Liver (tissue), 9 donors: Measurements from ENCODE around the gene DIAPH2. TPM values are rescaled to one million over a fixed set of nuclear protein-coding genes. Genes with fewer than 3 reads are reported as not detected.

ENCODE experiments used
- DNase-seq: peaks from one replicate; pipeline ENCODE4 v3.0.0-alpha.2; 2017; ENCODE audit warnings: low spot score
- H3K27ac ChIP-seq, 2 donors: one replicate each; pipeline ENCODE4 v1.7.0; 2013; ENCODE audit warnings: inconsistent platforms in 2 of 2, low read length in 2 of 2, control low read depth in 1 of 2, low read depth in 1 of 2, mild to moderate bottlenecking in 1 of 2
- H3K27me3 ChIP-seq, 4 donors: one replicate each; pipeline versions ENCODE4 v1.6.1 to v1.7.0; 2013; ENCODE audit warnings: low read length in 3 of 4, inconsistent platforms in 1 of 4, mild to moderate bottlenecking in 1 of 4, moderate library complexity in 1 of 4; ENCODE audit not compliant: control insufficient read depth in 4 of 4, insufficient read depth in 4 of 4
- H3K36me3 ChIP-seq, 4 donors: one replicate each; pipeline versions ENCODE4 v1.6.1 to v1.7.0; 2013; ENCODE audit warnings: low read length in 3 of 4, mild to moderate bottlenecking in 3 of 4, low read depth in 1 of 4, moderate library complexity in 1 of 4; ENCODE audit not compliant: control insufficient read depth in 4 of 4, insufficient read depth in 3 of 4
- H3K4me1 ChIP-seq, 4 donors: one replicate each; pipeline versions ENCODE4 v1.6.1 to v1.7.0; 2013; ENCODE audit warnings: low read length in 3 of 4, mild to moderate bottlenecking in 3 of 4, moderate library complexity in 1 of 4; ENCODE audit not compliant: control insufficient read depth in 4 of 4, insufficient read depth in 4 of 4
- H3K4me3 ChIP-seq, 3 donors: one replicate each; pipeline versions ENCODE4 v1.6.1 to v1.7.0; 2013; ENCODE audit warnings: low read length in 3 of 3, control low read depth in 1 of 3, low read depth in 1 of 3, mild to moderate bottlenecking in 1 of 3
- H3K9ac ChIP-seq, 2 donors: one replicate each; pipeline ENCODE4 v1.7.0; 2013; ENCODE audit warnings: low read length in 2 of 2, mild to moderate bottlenecking in 2 of 2, moderate library complexity in 2 of 2, control low read depth in 1 of 2, low read depth in 1 of 2
- H3K9me3 ChIP-seq, 4 donors: one replicate each; pipeline versions ENCODE4 v1.6.1 to v1.7.0; 2013; ENCODE audit warnings: low read length in 3 of 4; ENCODE audit not compliant: control insufficient read depth in 4 of 4
- ATF3 ChIP-seq: IDR thresholded peaks from 2 replicates; pipeline ENCODE4 v1.6.1; 2016; ENCODE audit warnings: antibody characterized with exemption
- CTCF ChIP-seq: fragments of 150-350 bp; IDR thresholded peaks from 2 replicates; pipeline ENCODE4 v1.5.1; 2017; ENCODE audit warnings: improper control_type of control experiment, low read depth, low read length; ENCODE audit not compliant: missing input control
- EGR1 ChIP-seq, 2 donors: IDR thresholded peaks; 2 replicates each; pipeline ENCODE4 v1.6.1; 2016 to 2018; ENCODE audit warnings: antibody characterized with exemption in 2 of 2, low read depth in 2 of 2
- FOXA1 ChIP-seq: IDR thresholded peaks from 2 replicates; pipeline ENCODE4 v1.6.1; 2016; ENCODE audit warnings: antibody characterized with exemption
- FOXA2 ChIP-seq: IDR thresholded peaks from 2 replicates; pipeline ENCODE4 v1.6.1; 2016; ENCODE audit warnings: antibody characterized with exemption
- GABPA ChIP-seq, 2 donors: IDR thresholded peaks in 1 of 2; conservative IDR thresholded peaks in 1 of 2; 2 replicates each; pipeline ENCODE4 v1.6.1; 2016; ENCODE audit warnings: antibody characterized with exemption in 2 of 2, mild to moderate bottlenecking in 1 of 2, moderate library complexity in 1 of 2
- HNF4A ChIP-seq, 2 donors: conservative IDR thresholded peaks; 2 replicates each; pipeline ENCODE4 v1.6.1; 2016; ENCODE audit warnings: antibody characterized with exemption in 2 of 2, mild to moderate bottlenecking in 2 of 2
- HNF4G ChIP-seq: IDR thresholded peaks from 2 replicates; pipeline ENCODE4 v1.6.1; 2016; ENCODE audit warnings: antibody characterized with exemption
- JUND ChIP-seq, 2 donors: IDR thresholded peaks; 2 replicates each; pipeline ENCODE4 v1.6.1; 2016; ENCODE audit warnings: antibody characterized with exemption in 2 of 2
- MAX ChIP-seq: IDR thresholded peaks from 2 replicates; pipeline ENCODE4 v1.6.1; 2016; ENCODE audit warnings: antibody characterized with exemption
- NR2F2 ChIP-seq: IDR thresholded peaks from 2 replicates; pipeline ENCODE4 v1.6.1; 2016; ENCODE audit warnings: antibody characterized with exemption
- RAD21 ChIP-seq, 2 donors: IDR thresholded peaks; 2 replicates each; pipeline ENCODE4 v1.6.1; 2016; ENCODE audit warnings: antibody characterized with exemption in 2 of 2, mild to moderate bottlenecking in 2 of 2
- REST ChIP-seq: IDR thresholded peaks from 2 replicates; pipeline ENCODE4 v1.6.1; 2016; ENCODE audit warnings: antibody characterized with exemption, mild to moderate bottlenecking
- RXRA ChIP-seq, 2 donors: IDR thresholded peaks; 2 replicates each; pipeline ENCODE4 v1.6.1; 2017 to 2018; ENCODE audit warnings: antibody characterized with exemption in 2 of 2, mild to moderate bottlenecking in 1 of 2
- SP1 ChIP-seq: IDR thresholded peaks from 2 replicates; pipeline ENCODE4 v1.6.1; 2018; ENCODE audit warnings: antibody characterized with exemption, mild to moderate bottlenecking
- TAF1 ChIP-seq: conservative IDR thresholded peaks from 2 replicates; pipeline ENCODE4 v1.6.1; 2016; ENCODE audit warnings: antibody characterized with exemption, mild to moderate bottlenecking
- YY1 ChIP-seq: IDR thresholded peaks from 2 replicates; pipeline ENCODE4 v1.6.1; 2016; ENCODE audit warnings: antibody characterized with exemption, mild to moderate bottlenecking
- ZBTB33 ChIP-seq: IDR thresholded peaks from 2 replicates; pipeline ENCODE4 v1.6.1; 2016; ENCODE audit warnings: antibody characterized with exemption
- WGBS: extraction: QIAGEN DNeasy Blood & Tissue Kit; methylation state at CpG from one replicate; pipeline ENCODE4 v1.1.7; 2013; 5-methylcytosine and 5-hydroxymethylcytosine counted together
- polyA plus RNA-seq, 2 donors: library from polyadenylated mRNA; stranded (reverse) in 1 of 2; unstranded in 1 of 2; fragments of 200-250 nt in 1 of 2; fragments of >200 nt in 1 of 2; fragmentation: Nextera tagmentation in 1 of 2; extraction: Ambion mirVana in 1 of 2; gene quantifications; one replicate each; pipeline versions ENCODE4 v1.2.1 to v1.2.3, GENCODE V29; 2013 to 2015
- total RNA-seq, 2 donors: library from RNA; depleted of rRNA; stranded (reverse); fragments of >200 nt; gene quantifications; one replicate each; pipeline ENCODE4 v1.2.3, GENCODE V29; 2014
- donor health status: healthy.
- donor health status: healthy.
- donor health status: healthy.
- donor health status: healthy.
- donor health status: healthy.

DIAPH2 gene
- total and polyA plus RNA-seq, 4 donors, result 2.7 to 16.6 (median 5.3) TPM

- Histone ChIP-seq H3K4me3 (no peak overlapping the region), H3K36me3 (no peaks in the 10 kb centered on the region), H3K27ac (no peak overlapping the region), H3K4me1 (no peaks in the 10 kb centered on the region), H3K9me3 (no peaks in the 10 kb centered on the region), H3K9ac (no peak overlapping the region), H3K27me3 (no peaks in the 10 kb centered on the region)
- TF ChIP-seq FOXA1 (no peak), HNF4A (conservative IDR thresholded peaks at IDR 0.05) (no peak), ZBTB33 (no peak), RAD21 (IDR thresholded peaks at IDR 0.05) (no peak), EGR1 (IDR thresholded peaks at IDR 0.05; ENCODE audit: low read depth in 2 of 2) (no peak), HNF4G (no peak), FOXA2 (no peak), JUND (IDR thresholded peaks at IDR 0.05) (no peak), YY1 (no peak), MAX (no peak), RXRA (IDR thresholded peaks at IDR 0.05) (no peak), SP1 (no peak), TAF1 (no peak), ATF3 (no peak), CTCF (no peak), NR2F2 (no peak), GABPA (IDR thresholded peaks at IDR 0.05 in 1 of 2, conservative IDR thresholded peaks at IDR 0.05 in 1 of 2) (no peak), REST (no peak)
- no peak for DNase-seq
- 91% methylated on average over 3 of the region's 3 CpGs for WGBS
Observed at GRCh38 chrX:97332963-97333362, 648.3 kb downstream of the DIAPH2 start.

GRCh38 chrX:97334850-97335249, 650.2 kb downstream of the DIAPH2 start:
- no peaks in the 10 kb centered on the region for H3K27me3 ChIP-seq
- H3K36me3 ChIP-seq, result no peaks in the 10 kb centered on the region
- H3K27ac ChIP-seq, result no peak overlapping the region
- no peaks in the 10 kb centered on the region for H3K9me3 ChIP-seq
- H3K4me1 ChIP-seq, result no peaks in the 10 kb centered on the region
- 87% methylated on average over 9 of the region's 9 CpGs for WGBS
- no peak for TF ChIP-seq RXRA (IDR thresholded peaks at IDR 0.05)
- no peak for TF ChIP-seq EGR1 (IDR thresholded peaks at IDR 0.05; ENCODE audit: low read depth in 2 of 2)
- TF ChIP-seq HNF4A (conservative IDR thresholded peaks at IDR 0.05), result no peak
- TF ChIP-seq ZBTB33, result no peak
- no peak for TF ChIP-seq NR2F2
- TF ChIP-seq FOXA1, result no peak
- no peak for TF ChIP-seq MAX
- no peak for TF ChIP-seq RAD21 (IDR thresholded peaks at IDR 0.05)
- TF ChIP-seq HNF4G, result no peak
- no peak for DNase-seq
- no peak overlapping the region for H3K9ac ChIP-seq
- H3K4me3 ChIP-seq, result no peak overlapping the region
